Measurements from ENCODE around the gene TLR3. TPM values are rescaled to one million over a fixed set of nuclear protein-coding genes. Genes with fewer than 3 reads are reported as not detected.
A peak's percentile ranks its signal among the peaks of the same experiment; 100 is the strongest.

TLR3 gene
- total RNA-seq, 1 donor from 2014 or later, result not detected

DNA sequence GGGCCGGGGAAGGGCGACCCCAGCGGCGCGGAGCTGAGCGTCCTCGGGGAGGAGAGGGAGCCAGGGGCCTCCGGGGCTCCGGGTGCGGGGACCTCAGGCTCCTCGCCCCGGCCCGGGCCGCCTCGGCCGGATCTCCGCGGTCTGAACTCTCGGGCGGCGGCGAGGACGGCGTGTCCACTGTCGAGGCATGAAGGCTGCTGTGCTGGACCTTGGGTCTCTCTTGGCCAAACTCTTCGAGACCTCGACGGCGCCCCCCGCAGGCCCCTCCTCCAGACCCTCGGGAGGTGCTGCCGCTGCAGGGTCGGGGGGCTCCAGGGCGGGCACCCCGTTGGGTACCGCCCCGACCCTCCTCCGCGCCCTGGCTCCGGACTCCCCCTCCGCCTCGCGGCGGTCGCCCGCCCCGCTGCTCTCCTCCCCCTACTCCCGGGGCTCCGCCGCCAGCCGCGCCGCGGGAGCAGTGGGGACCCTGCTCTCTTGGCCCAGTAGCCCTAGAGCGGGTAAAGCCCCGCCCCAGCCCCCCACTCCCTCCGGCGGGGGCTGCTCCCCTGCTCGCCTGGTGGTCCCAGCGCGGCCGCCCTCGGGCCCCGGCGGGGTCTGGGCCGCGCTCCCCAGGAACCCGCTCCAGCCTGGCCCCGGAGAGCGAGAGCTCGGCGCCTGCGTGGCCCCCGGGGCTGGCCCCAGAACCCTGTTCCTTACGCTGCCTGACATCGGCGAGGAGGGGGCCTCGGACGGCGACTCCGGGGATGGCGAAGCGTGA is 36.1 kb downstream of the TLR3 start:
- Mint-ChIP-seq H3K27me3 (ENCODE audit: unreplicated experiment) (peaks cover 12% of the 10 kb centered on the region), H3K4me1 (ENCODE audit: unreplicated experiment) (peaks cover 4% of the 10 kb centered on the region), H3K4me3 (ENCODE audit: unreplicated experiment) (no peak overlapping the region), H3K27ac (ENCODE audit: unreplicated experiment) (no peak overlapping the region), H3K9me3 (ENCODE audit: unreplicated experiment) (no peaks in the 10 kb centered on the region), H3K36me3 (ENCODE audit: low read depth, unreplicated experiment) (no peaks in the 10 kb centered on the region)
- TF ChIP-seq, protein P1, sequence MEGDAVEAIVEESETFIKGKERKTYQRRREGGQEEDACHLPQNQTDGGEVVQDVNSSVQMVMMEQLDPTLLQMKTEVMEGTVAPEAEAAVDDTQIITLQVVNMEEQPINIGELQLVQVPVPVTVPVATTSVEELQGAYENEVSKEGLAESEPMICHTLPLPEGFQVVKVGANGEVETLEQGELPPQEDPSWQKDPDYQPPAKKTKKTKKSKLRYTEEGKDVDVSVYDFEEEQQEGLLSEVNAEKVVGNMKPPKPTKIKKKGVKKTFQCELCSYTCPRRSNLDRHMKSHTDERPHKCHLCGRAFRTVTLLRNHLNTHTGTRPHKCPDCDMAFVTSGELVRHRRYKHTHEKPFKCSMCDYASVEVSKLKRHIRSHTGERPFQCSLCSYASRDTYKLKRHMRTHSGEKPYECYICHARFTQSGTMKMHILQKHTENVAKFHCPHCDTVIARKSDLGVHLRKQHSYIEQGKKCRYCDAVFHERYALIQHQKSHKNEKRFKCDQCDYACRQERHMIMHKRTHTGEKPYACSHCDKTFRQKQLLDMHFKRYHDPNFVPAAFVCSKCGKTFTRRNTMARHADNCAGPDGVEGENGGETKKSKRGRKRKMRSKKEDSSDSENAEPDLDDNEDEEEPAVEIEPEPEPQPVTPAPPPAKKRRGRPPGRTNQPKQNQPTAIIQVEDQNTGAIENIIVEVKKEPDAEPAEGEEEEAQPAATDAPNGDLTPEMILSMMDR (IDR thresholded peaks at IDR 0.05; ENCODE audit: unreplicated experiment), result no peak
- DNase-seq (ENCODE audit: low spot score), result peak; percentile 42

DNA sequence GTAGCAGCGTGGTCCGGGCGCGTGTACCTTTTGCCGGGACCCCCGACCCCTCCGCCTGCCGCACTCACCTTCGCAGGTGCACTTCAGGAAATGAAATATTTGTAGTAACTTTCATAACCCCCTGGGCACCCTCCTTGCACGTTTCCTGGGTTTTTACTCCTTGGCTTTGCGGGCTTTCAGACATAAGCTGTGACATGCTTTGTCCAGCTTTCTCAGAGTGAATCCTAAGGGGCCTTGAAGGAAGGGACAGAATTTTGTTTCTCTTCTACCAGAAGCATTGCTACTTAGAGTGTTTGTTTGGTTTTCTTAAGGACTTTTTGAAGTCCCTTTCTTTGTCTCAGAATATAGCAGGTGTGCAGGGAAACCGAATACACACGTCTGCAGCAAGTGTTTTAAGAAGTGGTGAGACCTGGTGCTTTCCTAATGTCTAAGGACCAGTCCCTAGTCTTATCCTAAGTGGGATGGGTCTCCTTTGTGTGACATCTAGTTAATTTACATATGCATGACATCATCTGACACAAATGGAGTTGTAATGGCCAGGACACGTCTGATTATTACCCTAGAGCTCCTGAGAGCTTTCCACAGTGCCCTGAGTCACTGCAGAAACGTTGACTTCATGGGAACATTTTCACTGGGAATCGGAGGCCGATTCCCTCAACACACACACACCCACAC is 36.8 kb downstream of the TLR3 start:
- DNase-seq (ENCODE audit: low spot score), result no peak
- peaks cover 12% of the 10 kb centered on the region for H3K27me3 Mint-ChIP-seq (ENCODE audit: unreplicated experiment)
- peak overlapping the region; percentile 71 for H3K27ac Mint-ChIP-seq (ENCODE audit: unreplicated experiment)
- no peaks in the 10 kb centered on the region for H3K36me3 Mint-ChIP-seq (ENCODE audit: low read depth, unreplicated experiment)
- no peaks in the 10 kb centered on the region for H3K9me3 Mint-ChIP-seq (ENCODE audit: unreplicated experiment)
- H3K4me3 Mint-ChIP-seq (ENCODE audit: unreplicated experiment), result peak overlapping the region; percentile 83
- H3K4me1 Mint-ChIP-seq (ENCODE audit: unreplicated experiment), result peaks cover 4% of the 10 kb centered on the region
- TF ChIP-seq, protein P1 (IDR thresholded peaks at IDR 0.05; ENCODE audit: unreplicated experiment), result no peak

DNA sequence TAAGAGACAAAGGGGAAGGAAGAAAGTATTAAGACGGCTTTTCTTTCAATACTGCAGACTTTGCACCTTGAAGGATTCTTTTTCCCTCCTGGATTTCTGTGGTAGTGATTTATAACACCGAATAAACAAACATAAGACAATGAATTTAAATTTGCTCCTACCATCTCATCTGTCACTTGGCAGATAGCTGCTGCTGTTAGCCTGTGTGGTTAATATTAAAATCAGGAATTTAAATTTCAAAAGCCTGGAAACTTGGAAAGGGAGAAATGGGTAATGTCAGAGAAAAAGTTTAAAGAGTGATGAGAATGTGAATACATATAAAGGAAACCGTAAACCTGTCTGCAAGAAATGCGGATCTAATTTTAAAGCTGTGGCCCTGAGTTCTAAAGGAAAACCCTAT is 39.0 kb downstream of the TLR3 start:
- peaks cover 4% of the 10 kb centered on the region for H3K4me1 Mint-ChIP-seq (ENCODE audit: unreplicated experiment)
- peaks cover 12% of the 10 kb centered on the region for H3K27me3 Mint-ChIP-seq (ENCODE audit: unreplicated experiment)
- TF ChIP-seq, protein P1 (IDR thresholded peaks at IDR 0.05; ENCODE audit: unreplicated experiment), result no peak
- no peaks in the 10 kb centered on the region for H3K36me3 Mint-ChIP-seq (ENCODE audit: low read depth, unreplicated experiment)
- no peak for DNase-seq (ENCODE audit: low spot score)
- H3K27ac Mint-ChIP-seq (ENCODE audit: unreplicated experiment), result no peak overlapping the region
- H3K4me3 Mint-ChIP-seq (ENCODE audit: unreplicated experiment), result no peak overlapping the region
- H3K9me3 Mint-ChIP-seq (ENCODE audit: unreplicated experiment), result no peaks in the 10 kb centered on the region

DNA sequence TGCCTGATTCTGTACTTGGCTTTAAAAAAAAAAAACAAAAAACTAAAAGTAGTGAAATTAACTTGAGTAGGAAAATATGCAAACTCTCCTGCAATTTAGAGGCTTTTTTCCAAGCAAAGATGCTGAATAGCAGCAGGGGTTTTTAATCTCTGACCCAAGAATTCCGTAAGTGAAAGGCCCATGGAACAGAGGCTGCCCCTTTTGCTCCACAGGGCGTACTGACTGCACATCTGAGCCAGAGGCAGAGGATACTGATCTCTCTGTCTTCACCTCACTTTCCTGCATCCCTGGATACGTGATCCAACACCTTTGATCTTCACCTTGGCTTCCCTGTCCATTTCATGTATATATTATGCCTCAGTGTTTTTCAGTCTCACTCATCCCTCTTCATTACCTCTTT is 39.4 kb downstream of the TLR3 start:
- Mint-ChIP-seq H3K9me3 (ENCODE audit: unreplicated experiment) (no peaks in the 10 kb centered on the region), H3K4me3 (ENCODE audit: unreplicated experiment) (no peak overlapping the region), H3K36me3 (ENCODE audit: low read depth, unreplicated experiment) (no peaks in the 10 kb centered on the region), H3K27ac (ENCODE audit: unreplicated experiment) (no peak overlapping the region), H3K27me3 (ENCODE audit: unreplicated experiment) (peaks cover 12% of the 10 kb centered on the region), H3K4me1 (ENCODE audit: unreplicated experiment) (peaks cover 4% of the 10 kb centered on the region)
- TF ChIP-seq, protein P1 (IDR thresholded peaks at IDR 0.05; ENCODE audit: unreplicated experiment), result no peak
- DNase-seq (ENCODE audit: low spot score), result no peak

DNA sequence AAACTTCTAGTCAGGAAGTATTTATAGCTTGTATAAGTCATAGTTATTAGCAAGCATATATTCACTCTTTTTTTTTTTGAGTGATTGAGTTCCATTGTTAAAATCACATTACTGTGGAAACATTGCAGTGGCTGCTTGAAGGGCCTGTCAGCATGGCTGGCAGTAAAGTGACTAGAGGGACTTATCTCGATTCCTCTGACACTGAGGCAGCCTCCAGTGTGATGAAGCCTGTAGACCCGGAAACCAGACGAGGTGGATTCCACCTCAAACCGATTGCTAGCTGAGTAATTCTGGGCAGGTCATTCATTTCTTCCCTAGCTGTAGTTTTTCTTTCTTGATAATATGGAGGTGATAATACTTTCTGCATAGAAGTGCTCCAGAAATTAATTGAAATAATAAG is 40.3 kb downstream of the TLR3 start:
- DNase-seq (ENCODE audit: low spot score), result no peak
- no peaks in the 10 kb centered on the region for H3K9me3 Mint-ChIP-seq (ENCODE audit: unreplicated experiment)
- TF ChIP-seq, protein P1 (IDR thresholded peaks at IDR 0.05; ENCODE audit: unreplicated experiment), result no peak
- H3K4me1 Mint-ChIP-seq (ENCODE audit: unreplicated experiment), result peaks cover 4% of the 10 kb centered on the region
- H3K27ac Mint-ChIP-seq (ENCODE audit: unreplicated experiment), result no peak overlapping the region
- no peak overlapping the region for H3K4me3 Mint-ChIP-seq (ENCODE audit: unreplicated experiment)
- H3K27me3 Mint-ChIP-seq (ENCODE audit: unreplicated experiment), result peaks cover 7% of the 10 kb centered on the region
- no peaks in the 10 kb centered on the region for H3K36me3 Mint-ChIP-seq (ENCODE audit: low read depth, unreplicated experiment)

All from endothelial cell (in vitro differentiated cells).